H1 (cell line): ENCODE measurements around the gene PPFIBP2. TPM values are rescaled to one million over a fixed set of nuclear protein-coding genes. Genes with fewer than 3 reads are reported as not detected.

Experiments
- CTCF ChIA-PET: fragments of 300-600 bp; sonication (Branson Sonifier 250); formaldehyde crosslinking; loops from one replicate; lab custom pipeline; 2021; ENCODE audit not compliant: partially characterized antibody; lab: Charles Lee
- POLR2A ChIA-PET: fragments of 300-600 bp; sonication (Branson Sonifier 250); formaldehyde crosslinking; loops from one replicate; lab custom pipeline; 2021; ENCODE audit warnings: inconsistent platforms; ENCODE audit not compliant: partially characterized antibody; lab: Charles Lee
- DNase-seq, 2 experiments: peaks; one replicate each; pipeline versions ENCODE4 v3.0.0 to v3.0.0-alpha.2; 2010 to 2022; ENCODE audit warnings: low spot score in 2 of 2, low read depth in 1 of 2, mixed read lengths in 1 of 2
- FAIRE-seq: peaks from 2 replicates; lab custom pipeline; 2011; peaks lifted over from hg19 to GRCh38; lab: Jason Lieb, UNC
- H2AFZ ChIP-seq: 2 replicates; pipeline ENCODE4 v1.8.1; 2012; ENCODE audit warnings: low read length, inconsistent platforms
- H2AK5ac ChIP-seq: 2 replicates; pipeline ENCODE4 v1.6.1; 2013; ENCODE audit warnings: low read depth, low read length
- H2BK120ac ChIP-seq: replicated peaks from 2 replicates; pipeline ENCODE3; 2013; ENCODE audit warnings: low read depth, low read length, inconsistent platforms
- H2BK12ac ChIP-seq: 2 replicates; pipeline ENCODE4 v1.6.1; 2013; ENCODE audit warnings: low read depth, low read length
- H2BK15ac ChIP-seq: 2 replicates; pipeline ENCODE4 v1.6.1; 2013; ENCODE audit warnings: low read length
- H2BK20ac ChIP-seq: 2 replicates; pipeline ENCODE4 v1.6.1; 2013; ENCODE audit warnings: low read length
- H2BK5ac ChIP-seq: 2 replicates; pipeline ENCODE4 v1.6.1; 2013; ENCODE audit warnings: low read depth, low read length
- H3K14ac ChIP-seq: 2 replicates; pipeline ENCODE4 v1.6.1; 2013; ENCODE audit warnings: inconsistent platforms; ENCODE audit not compliant: insufficient read length
- H3K18ac ChIP-seq: 2 replicates; pipeline ENCODE4 v1.6.1; 2013; ENCODE audit warnings: low read length; ENCODE audit errors: extremely low read depth
- H3K23ac ChIP-seq: 2 replicates; pipeline ENCODE4 v1.6.1; 2013; ENCODE audit warnings: inconsistent platforms; ENCODE audit not compliant: insufficient read length
- H3K23me2 ChIP-seq: 2 replicates; pipeline ENCODE4 v1.6.1; 2013; ENCODE audit warnings: low read depth, low read length
- H3K27ac ChIP-seq: 2 replicates; pipeline ENCODE4 v1.6.1; 2011; ENCODE audit warnings: low read depth, low read length, inconsistent platforms
- H3K27me3 ChIP-seq, 4 experiments: replicated peaks in 1 of 4; 1 replicate in 1 of 4; 2 replicates in 3 of 4; pipeline versions ENCODE4 v1.6.1 to v1.8.1; 2011 to 2013; ENCODE audit warnings: low read length in 3 of 4, mild to moderate bottlenecking in 3 of 4, inconsistent platforms in 2 of 4, mixed read lengths in 2 of 4, moderate library complexity in 1 of 4; ENCODE audit not compliant: control insufficient read depth in 3 of 4, insufficient read depth in 3 of 4; ENCODE audit errors: extremely low read depth in 1 of 4
- H3K36me3 ChIP-seq, 4 experiments: 2 replicates each; pipeline versions ENCODE4 v1.6.1 to v1.8.1; 2011 to 2013; ENCODE audit warnings: mild to moderate bottlenecking in 4 of 4, low read length in 3 of 4, moderate library complexity in 2 of 4, control low read depth in 1 of 4, inconsistent platforms in 1 of 4; ENCODE audit not compliant: insufficient read depth in 4 of 4, control insufficient read depth in 2 of 4
- H3K4ac ChIP-seq: replicated peaks from 2 replicates; pipeline ENCODE3; 2013; ENCODE audit warnings: low read length, low read depth, mixed read lengths, inconsistent platforms; ENCODE audit not compliant: insufficient read length
- H3K4me1 ChIP-seq, 4 experiments: replicated peaks in 1 of 4; 1 replicate in 1 of 4; 2 replicates in 3 of 4; pipeline versions ENCODE4 v1.6.1 to v1.8.1; 2011 to 2013; ENCODE audit warnings: low read length in 3 of 4, inconsistent platforms in 2 of 4, mixed read lengths in 1 of 4; ENCODE audit not compliant: insufficient read depth in 4 of 4, control insufficient read depth in 3 of 4
- H3K4me2 ChIP-seq, 2 experiments: 2 replicates each; pipeline versions ENCODE4 v1.6.1 to v1.8.1; 2011 to 2013; ENCODE audit warnings: low read depth in 2 of 2, low read length in 2 of 2, control low read depth in 1 of 2, inconsistent platforms in 1 of 2, mild to moderate bottlenecking in 1 of 2; ENCODE audit not compliant: insufficient read depth in 1 of 2
- H3K4me3 ChIP-seq, 4 experiments: fragments of 200-600, 300-600 bp in 1 of 4; sonication (generic), shearing (Covaris generic), sonication (Bioruptor Twin) in 1 of 4; 2 replicates each; pipeline versions ENCODE4 v1.5.1 to v1.8.1; 2011 to 2016; ENCODE audit warnings: low read length in 4 of 4, low read depth in 3 of 4, control low read depth in 2 of 4, inconsistent platforms in 2 of 4, mild to moderate bottlenecking in 2 of 4, mixed read lengths in 1 of 4, moderate library complexity in 1 of 4; ENCODE audit not compliant: insufficient read depth in 2 of 4; ENCODE audit errors: extremely low read depth in 1 of 4
- H3K56ac ChIP-seq: replicated peaks from 2 replicates; pipeline ENCODE3; 2013; ENCODE audit warnings: low read depth, mild to moderate bottlenecking, mixed read lengths, low read length, inconsistent platforms; ENCODE audit not compliant: insufficient read length
- H3K79me1 ChIP-seq: 2 replicates; pipeline ENCODE4 v1.6.1; 2013; ENCODE audit warnings: low read depth, low read length, control low read depth
- H3K79me2 ChIP-seq, 2 experiments: 2 replicates each; pipeline versions ENCODE4 v1.6.1 to v1.8.1; 2012 to 2013; ENCODE audit warnings: low read length in 2 of 2, mild to moderate bottlenecking in 2 of 2, inconsistent platforms in 1 of 2; ENCODE audit not compliant: insufficient read depth in 2 of 2, control insufficient read depth in 1 of 2
- H3K9ac ChIP-seq, 4 experiments: replicated peaks in 1 of 4; 1 replicate in 1 of 4; 2 replicates in 3 of 4; pipeline versions ENCODE4 v1.6.1 to v1.8.1; 2011 to 2013; ENCODE audit warnings: low read depth in 3 of 4, low read length in 3 of 4, control low read depth in 2 of 4, mild to moderate bottlenecking in 2 of 4, moderate library complexity in 2 of 4, inconsistent platforms in 1 of 4; ENCODE audit errors: extremely low read depth in 1 of 4
- H3K9me3 ChIP-seq, 2 experiments: 2 replicates each; pipeline versions ENCODE4 v1.6.1 to v1.8.1; 2012 to 2013; ENCODE audit warnings: mild to moderate bottlenecking in 2 of 2, moderate library complexity in 2 of 2, control low read depth in 1 of 2, inconsistent platforms in 1 of 2, low read depth in 1 of 2, low read length in 1 of 2, mixed read lengths in 1 of 2; ENCODE audit not compliant: insufficient read depth in 2 of 2
- H4K20me1 ChIP-seq, 2 experiments: replicated peaks in 1 of 2; 2 replicates each; pipeline versions ENCODE3 to v1.8.1; 2011 to 2013; ENCODE audit warnings: inconsistent platforms in 2 of 2, low read length in 2 of 2, mild to moderate bottlenecking in 1 of 2; ENCODE audit not compliant: insufficient read depth in 2 of 2, control insufficient read depth in 1 of 2
- H4K5ac ChIP-seq: 2 replicates; pipeline ENCODE4 v1.6.1; 2013; ENCODE audit warnings: low read length, low read depth, mixed read lengths, inconsistent platforms; ENCODE audit not compliant: insufficient read length
- H4K8ac ChIP-seq: 2 replicates; pipeline ENCODE4 v1.8.0; 2013; ENCODE audit warnings: mild to moderate bottlenecking, moderate library complexity, low read length, inconsistent platforms; ENCODE audit not compliant: insufficient read depth; ENCODE audit errors: extremely low read depth
- H4K91ac ChIP-seq: replicated peaks from 2 replicates; pipeline ENCODE3; 2013; ENCODE audit warnings: low read length, mixed read lengths, inconsistent platforms; ENCODE audit not compliant: insufficient read length
- ASH2L ChIP-seq: fragments of 200-600, 300-600 bp; sonication (generic); IDR thresholded peaks from one replicate; pipeline ENCODE4 v1.7.1; 2017; ENCODE audit warnings: low read length
- BACH1 ChIP-seq: IDR thresholded peaks from 2 replicates; pipeline ENCODE4 v1.6.1; 2012; ENCODE audit warnings: low read length, improper control_type of control experiment
- CREB1 ChIP-seq: IDR thresholded peaks from 2 replicates; pipeline ENCODE4 v1.6.1; 2012; ENCODE audit warnings: inconsistent platforms
- FOSL1 ChIP-seq: IDR thresholded peaks from 2 replicates; pipeline ENCODE4 v1.6.1; 2011; ENCODE audit warnings: mild to moderate bottlenecking, low read depth, low read length, moderate library complexity; ENCODE audit not compliant: insufficient read depth
- GABPA ChIP-seq: IDR thresholded peaks from 2 replicates; pipeline ENCODE4 v1.6.1; 2011; ENCODE audit warnings: mild to moderate bottlenecking, low read length, moderate library complexity, borderline replicate concordance; ENCODE audit not compliant: insufficient read depth
- KDM5A ChIP-seq: fragments of 200-600 bp; IDR thresholded peaks from 2 replicates; pipeline ENCODE4 v1.7.1; 2012; ENCODE audit warnings: mild to moderate bottlenecking, low read length, inconsistent platforms, mixed read lengths
- POLR2AphosphoS5 ChIP-seq: IDR thresholded peaks from 2 replicates; pipeline ENCODE4 v1.6.1; 2011; ENCODE audit warnings: low read depth, low read length
- RBBP5 ChIP-seq: IDR thresholded peaks from 2 replicates; pipeline ENCODE4 v1.7.1; 2012; ENCODE audit warnings: low read depth, mild to moderate bottlenecking, inconsistent platforms, low read length, moderate library complexity, borderline replicate concordance
- SP4 ChIP-seq: IDR thresholded peaks from 2 replicates; pipeline ENCODE4 v1.6.1; 2012; ENCODE audit warnings: low read length, inconsistent platforms
- TAF1 ChIP-seq: IDR thresholded peaks from 2 replicates; pipeline ENCODE4 v1.6.1; 2011; ENCODE audit warnings: mild to moderate bottlenecking, low read depth, low read length
- YY1 ChIP-seq: IDR thresholded peaks from 2 replicates; pipeline ENCODE4 v1.6.1; 2011; ENCODE audit warnings: low read depth, mild to moderate bottlenecking, low read length
- WGBS, 2 experiments: shearing (Covaris generic) in 1 of 2; methylation state at CpG; one replicate each; pipeline versions ENCODE4 v1.1.6 to v1.1.7; 2013 to 2015; ENCODE audit warnings: low lambda C conversion rate in 2 of 2, mixed read lengths in 2 of 2, inconsistent platforms in 1 of 2, low coverage in 1 of 2, missing lambda C conversion rate in 1 of 2; ENCODE audit not compliant: insufficient replicate concordance in 2 of 2, insufficient coverage in 1 of 2, insufficient read length in 1 of 2; ENCODE audit errors: extremely low coverage in 1 of 2, missing lambda C conversion rate in 1 of 2; 5-methylcytosine and 5-hydroxymethylcytosine counted together
- polyA plus RNA-seq, 7 experiments: library from polyadenylated mRNA; depleted of rRNA in 3 of 7; stranded (reverse) in 5 of 7; unstranded in 2 of 7; fragments of >200 nt in 5 of 7; fragments of 200-250 nt in 2 of 7; gene quantifications; 1 replicate in 5 of 7; 2 replicates in 1 of 7; 4 replicates in 1 of 7; pipeline versions ENCODE4 v1.2.1 to v1.2.3, GENCODE V29; 2011 to 2013; ENCODE audit warnings: missing spikeins in 2 of 7, mixed read lengths in 2 of 7
- total RNA-seq: library from RNA; stranded (reverse); fragmentation: NEBNext Ultra II Directional; extraction: Animal tissue kit (Norgen Biotek cat#: 25700); gene quantifications from 2 replicates; pipeline ENCODE4 v1.2.1, GENCODE V29; 2021
- TF ChIP-seq, protein P1 (sequence below): IDR thresholded peaks from 2 replicates; pipeline ENCODE4 v1.6.1; 2011; ENCODE audit warnings: low read length, improper control_type of control experiment
- TF ChIP-seq, protein P2 (sequence below): IDR thresholded peaks from 2 replicates; pipeline ENCODE4 v1.6.1; 2011; ENCODE audit warnings: low read depth, mild to moderate bottlenecking, low read length; ENCODE audit not compliant: insufficient read depth

The PPFIBP2 gene
- total and polyA plus RNA-seq, 2 of the 8 experiments (the other 6 are each of a cell fraction or from before 2014, with no cell fraction given): 5.5 to 9.8 TPM

DNA sequence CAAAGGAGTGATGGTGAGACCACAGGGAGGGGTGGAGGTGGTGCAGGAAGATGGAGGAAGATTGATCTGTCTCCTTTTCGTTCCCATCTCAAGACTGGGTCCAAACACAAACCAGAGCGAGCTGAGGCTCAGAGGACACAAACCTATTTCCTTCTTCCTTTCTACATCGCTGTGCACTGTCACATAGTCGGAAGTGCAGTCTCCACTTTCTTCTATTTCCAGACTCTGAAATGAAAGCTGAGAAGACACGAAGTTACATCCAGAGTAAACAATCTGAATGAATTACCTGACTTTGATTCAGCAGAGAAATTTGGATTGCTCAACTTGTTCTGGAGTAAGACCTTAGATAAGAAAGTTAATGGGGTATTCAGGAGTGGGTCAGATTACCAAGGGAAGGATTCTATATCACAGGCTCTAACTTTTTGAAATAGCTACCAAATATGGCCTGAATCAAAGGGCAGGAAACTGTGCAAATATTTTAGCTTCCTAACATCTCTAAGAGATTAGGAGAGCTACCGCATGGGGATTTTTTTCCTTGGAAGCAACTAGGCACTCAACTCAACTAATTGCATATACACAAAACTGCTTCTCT lies 178.1 kb downstream of the PPFIBP2 start:
- Histone ChIP-seq H3K23ac (no peak overlapping the region), H2AFZ (no peak overlapping the region; the same call in 1 of the 2 replicates), H3K9ac (no peak overlapping the region), H4K5ac (no peak overlapping the region), H3K14ac (no peak overlapping the region), H3K56ac (no peak overlapping the region), H4K8ac (no peak overlapping the region), H2BK5ac (no peak overlapping the region), H4K91ac (no peak overlapping the region), H3K79me1 (no peaks in the 10 kb centered on the region), H3K18ac (no peak overlapping the region), H3K4me3 (no peak overlapping the region), H2BK120ac (no peak overlapping the region), H2BK12ac (no peak overlapping the region), H3K4ac (no peak overlapping the region), H3K79me2 (no peaks in the 10 kb centered on the region), H3K27me3 (no peaks in the 10 kb centered on the region), H2AK5ac (no peak overlapping the region), H3K23me2 (no peaks in the 10 kb centered on the region), H3K9me3 (no peaks in the 10 kb centered on the region), H3K4me1 (peaks cover 0 to 4% (median 0%) of the 10 kb centered on the region in 4 experiments; a peak in 1 of 7 replicates), H3K4me2 (no peak overlapping the region), H3K27ac (no peak overlapping the region), H2BK15ac (no peak overlapping the region), H2BK20ac (no peak overlapping the region), H4K20me1 (no peaks in the 10 kb centered on the region), H3K36me3 (no peaks in the 10 kb centered on the region)
- POLR2A ChIA-PET: interaction anchor here (0.8 to 1.8 kb wide), 2 partner anchors 18 to 21 kb away, joined by 3 to 5 read pairs; partner anchors contain the start of gene CYB5R2
- CTCF ChIA-PET: interaction anchor here (1.0 to 3.0 kb wide), 10 partner anchors 10 to 414 kb away, joined by 3 to 18 read pairs (median 6); partner anchors contain the start of gene PPFIBP2
- 87% methylated on average over 6 of the region's 6 CpGs; no CpG with 5 or more reads in 1 of the 2 experiments for WGBS, 2 experiments
- no peak for DNase-seq
- FAIRE-seq: no peak
- TF ChIP-seq SP4 (no peak), BACH1 (no peak), CREB1 (no peak), FOSL1 (no peak), POLR2AphosphoS5 (no peak), YY1 (no peak), GABPA (no peak), ASH2L (no peak), KDM5A (no peak), RBBP5 (no peak), TAF1 (no peak)
- TF ChIP-seq, protein P1, sequence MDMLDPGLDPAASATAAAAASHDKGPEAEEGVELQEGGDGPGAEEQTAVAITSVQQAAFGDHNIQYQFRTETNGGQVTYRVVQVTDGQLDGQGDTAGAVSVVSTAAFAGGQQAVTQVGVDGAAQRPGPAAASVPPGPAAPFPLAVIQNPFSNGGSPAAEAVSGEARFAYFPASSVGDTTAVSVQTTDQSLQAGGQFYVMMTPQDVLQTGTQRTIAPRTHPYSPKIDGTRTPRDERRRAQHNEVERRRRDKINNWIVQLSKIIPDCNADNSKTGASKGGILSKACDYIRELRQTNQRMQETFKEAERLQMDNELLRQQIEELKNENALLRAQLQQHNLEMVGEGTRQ: no peak
- TF ChIP-seq, protein P2, sequence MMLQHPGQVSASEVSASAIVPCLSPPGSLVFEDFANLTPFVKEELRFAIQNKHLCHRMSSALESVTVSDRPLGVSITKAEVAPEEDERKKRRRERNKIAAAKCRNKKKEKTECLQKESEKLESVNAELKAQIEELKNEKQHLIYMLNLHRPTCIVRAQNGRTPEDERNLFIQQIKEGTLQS: no peak
